K562 treated with DMSO at 1 percent for 24 hours (cell line): ENCODE results near the gene RAB14. TPM values are rescaled to one million over a fixed set of nuclear protein-coding genes. Genes with fewer than 3 reads are reported as not detected.

Experiments used
- total RNA-seq: library from RNA; unstranded; fragments of 300-600 nt; gene quantifications from 2 replicates; pipeline ENCODE4 v1.2.3, GENCODE V29; 2022; ENCODE audit warnings: low read depth; ENCODE audit not compliant: insufficient read depth

Gene RAB14
- total RNA-seq, result 21.5 and 24.9 TPM in 2 replicates

GRCh38 chr9:121201738-121202533, at the start of gene RAB14:
Gene RAB14, minus strand, starts transcription at chr9:121201869. Its CDS starts 8,457 bp downstream, at chr9:121193412.

Other genes starting within 250 kb of the RAB14 start
- gene C5, start 151.6 kb downstream of the RAB14 start, total RNA-seq, result 0.93 and 1.1 TPM in 2 replicates
- gene CNTRL, start 126.9 kb downstream of the RAB14 start, total RNA-seq, result 15.4 and 19.5 TPM in 2 replicates
- gene GSN, start 66.3 kb upstream of the RAB14 start, total RNA-seq, result 96.6 TPM in 2 replicates
- gene STOM, start 168.4 kb upstream of the RAB14 start, total RNA-seq, result 28.4 and 32.6 TPM in 2 replicates